Mucosa of rectum (tissue), 2 donors: Measurements from ENCODE around the gene PADI2.

Experiments
- H3K27ac ChIP-seq, 2 donors: one replicate each; pipeline ENCODE4 v1.7.0; 2013; ENCODE audit warnings: inconsistent platforms in 2 of 2, low read depth in 2 of 2, low read length in 2 of 2
- H3K27me3 ChIP-seq, 2 donors: one replicate each; pipeline ENCODE4 v1.7.0; 2013; ENCODE audit warnings: low read length in 2 of 2; ENCODE audit not compliant: control insufficient read depth in 2 of 2, insufficient read depth in 2 of 2
- H3K36me3 ChIP-seq, 2 donors: one replicate each; pipeline ENCODE4 v1.7.0; 2013; ENCODE audit warnings: low read length in 2 of 2; ENCODE audit not compliant: control insufficient read depth in 2 of 2, insufficient read depth in 2 of 2
- H3K4me1 ChIP-seq, 2 donors: one replicate each; pipeline ENCODE4 v1.7.0; 2013; ENCODE audit warnings: low read length in 2 of 2, mild to moderate bottlenecking in 1 of 2; ENCODE audit not compliant: control insufficient read depth in 2 of 2, insufficient read depth in 2 of 2
- H3K4me3 ChIP-seq, 2 donors: one replicate each; pipeline ENCODE4 v1.7.0; 2013; ENCODE audit warnings: low read length in 2 of 2
- H3K9ac ChIP-seq, 2 donors: one replicate each; pipeline ENCODE4 v1.7.0; 2013; ENCODE audit warnings: low read length in 2 of 2, low read depth in 1 of 2, mild to moderate bottlenecking in 1 of 2
- H3K9me3 ChIP-seq, 2 donors: one replicate each; pipeline ENCODE4 v1.7.0; 2013; ENCODE audit warnings: low read length in 2 of 2; ENCODE audit not compliant: control insufficient read depth in 2 of 2
- donor health status: healthy.
- donor health status: Normal muscosa, but diverticular disease.

The PADI2 gene

GRCh38 chr1:17052641-17053040 lies 66.6 kb downstream of the PADI2 start:
- peak overlapping the region; percentile 99 to 100 for H3K4me3 ChIP-seq
- peak overlapping the region in 1 of 2 donors; percentile 89 for H3K27ac ChIP-seq
- H3K9ac ChIP-seq: peak overlapping the region in 1 of 2 donors; percentile 99
- H3K36me3 ChIP-seq: peaks cover 7 to 12% of the 10 kb centered on the region in 2 donors
- H3K9me3 ChIP-seq: no peaks in the 10 kb centered on the region
- H3K4me1 ChIP-seq: peaks cover 4 to 16% of the 10 kb centered on the region in 2 donors
- H3K27me3 ChIP-seq: no peaks in the 10 kb centered on the region

- Histone ChIP-seq H3K9ac (peak overlapping the region in 1 of 2 donors; percentile 34), H3K27me3 (no peaks in the 10 kb centered on the region), H3K27ac (no peak overlapping the region), H3K4me1 (peaks cover 4 to 16% of the 10 kb centered on the region in 2 donors), H3K36me3 (peaks cover 7 to 12% of the 10 kb centered on the region in 2 donors), H3K9me3 (no peaks in the 10 kb centered on the region), H3K4me3 (no peak overlapping the region)
Measured at GRCh38 chr1:17052038-17052437, 67.2 kb downstream of the PADI2 start.

- H3K4me1 ChIP-seq: peaks cover 4 to 10% of the 10 kb centered on the region in 2 donors
- H3K4me3 ChIP-seq: no peak overlapping the region
- H3K27me3 ChIP-seq: no peaks in the 10 kb centered on the region
- H3K9ac ChIP-seq: no peak overlapping the region
- H3K36me3 ChIP-seq: peaks cover 17 to 31% of the 10 kb centered on the region in 2 donors
- H3K27ac ChIP-seq: no peak overlapping the region
- H3K9me3 ChIP-seq: no peaks in the 10 kb centered on the region
Measured at GRCh38 chr1:17047924-17048323, 71.3 kb downstream of the PADI2 start.

DNA sequence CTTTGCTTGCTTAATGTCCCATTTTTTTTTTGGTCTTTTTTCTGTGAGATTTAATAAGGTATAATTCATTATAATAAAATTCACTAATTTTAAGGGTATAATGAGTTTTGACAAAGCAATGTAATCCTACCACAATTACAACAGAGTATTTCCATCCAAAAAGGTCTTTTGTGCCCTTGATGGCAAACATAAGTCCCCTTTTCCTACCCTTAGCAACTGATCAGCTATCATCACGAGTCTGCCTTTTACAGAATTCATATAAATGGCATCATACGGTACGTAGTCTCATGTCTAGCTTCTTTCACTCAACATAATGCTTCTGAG lies 73.0 kb downstream of the PADI2 start:
- no peak overlapping the region for H3K9ac ChIP-seq
- H3K36me3 ChIP-seq: peaks cover 18 to 42% of the 10 kb centered on the region in 2 donors
- no peaks in the 10 kb centered on the region for H3K9me3 ChIP-seq
- H3K4me1 ChIP-seq: no peaks in the 10 kb centered on the region
- no peak overlapping the region for H3K4me3 ChIP-seq
- no peaks in the 10 kb centered on the region for H3K27me3 ChIP-seq
- H3K27ac ChIP-seq: no peak overlapping the region

DNA sequence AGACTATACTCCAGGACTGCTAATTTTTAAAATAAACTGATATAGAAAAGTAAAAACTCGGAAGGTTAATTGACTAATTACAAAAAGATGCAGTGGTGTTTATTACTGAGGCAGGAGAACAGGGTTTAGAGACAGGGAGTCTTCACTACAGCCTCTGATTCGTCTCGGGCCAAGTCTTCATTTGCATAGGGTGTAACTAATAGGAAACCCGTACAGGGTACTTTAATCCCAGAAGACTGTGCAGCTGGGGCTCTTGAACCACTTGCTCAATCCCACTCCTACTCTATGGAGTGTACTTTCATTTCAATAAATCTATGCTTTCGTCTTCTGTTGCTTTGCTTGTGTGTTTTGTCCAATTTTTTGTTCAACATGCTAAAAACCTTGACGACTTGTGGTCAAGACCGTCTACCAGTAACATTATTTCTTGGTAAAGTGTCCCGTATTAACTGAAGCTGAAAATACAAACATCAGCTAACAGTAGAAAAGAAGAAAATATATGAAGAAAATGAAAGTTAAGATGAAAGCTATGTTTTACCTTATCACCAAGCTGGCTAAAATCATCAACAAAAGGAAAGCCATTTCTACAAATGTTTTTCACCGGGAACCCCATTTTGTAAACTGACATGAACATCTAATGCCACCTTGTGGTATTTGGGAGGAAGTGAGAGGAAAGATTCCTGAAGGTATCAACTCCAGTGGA lies 73.5 kb downstream of the PADI2 start:
- no peaks in the 10 kb centered on the region for H3K9me3 ChIP-seq
- H3K27ac ChIP-seq: peak overlapping the region in 1 of 2 donors; percentile 21
- no peaks in the 10 kb centered on the region for H3K27me3 ChIP-seq
- peaks cover 13 to 38% of the 10 kb centered on the region in 2 donors for H3K36me3 ChIP-seq
- no peak overlapping the region for H3K9ac ChIP-seq
- no peaks in the 10 kb centered on the region for H3K4me1 ChIP-seq
- H3K4me3 ChIP-seq: peak overlapping the region in 1 of 2 donors; percentile 55

- Histone ChIP-seq H3K27ac (no peak overlapping the region), H3K36me3 (peaks cover 16 to 41% of the 10 kb centered on the region in 2 donors), H3K9me3 (no peaks in the 10 kb centered on the region), H3K27me3 (no peaks in the 10 kb centered on the region), H3K4me1 (no peaks in the 10 kb centered on the region), H3K4me3 (no peak overlapping the region), H3K9ac (no peak overlapping the region)
Measured at GRCh38 chr1:17045150-17045549, 74.1 kb downstream of the PADI2 start.

- no peaks in the 10 kb centered on the region for H3K4me1 ChIP-seq
- H3K9ac ChIP-seq: no peak overlapping the region
- no peaks in the 10 kb centered on the region for H3K27me3 ChIP-seq
- H3K4me3 ChIP-seq: no peak overlapping the region
- H3K27ac ChIP-seq: no peak overlapping the region
- peaks cover 20 to 39% of the 10 kb centered on the region in 2 donors for H3K36me3 ChIP-seq
- H3K9me3 ChIP-seq: no peaks in the 10 kb centered on the region
Measured at GRCh38 chr1:17043676-17044075, 75.6 kb downstream of the PADI2 start.

DNA sequence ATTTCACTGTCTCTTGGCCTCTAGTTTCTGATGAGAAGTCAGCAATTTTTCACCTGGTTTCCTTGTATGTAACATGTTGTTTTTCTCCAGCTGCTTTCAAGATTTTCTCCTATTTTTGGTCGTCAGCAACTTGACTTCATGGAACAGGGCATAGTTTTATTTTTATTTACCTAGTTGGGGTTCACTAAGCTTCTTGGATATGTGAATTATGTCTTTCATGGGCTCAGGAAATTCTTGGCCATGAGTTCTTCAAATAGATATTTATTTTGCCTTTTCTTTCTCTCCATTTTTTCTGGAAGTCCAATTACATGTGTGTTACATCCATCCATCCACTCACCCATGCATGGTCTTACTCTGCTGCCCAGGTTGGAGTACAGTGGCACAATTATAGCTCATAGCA lies 79.1 kb downstream of the PADI2 start:
- no peak overlapping the region for H3K9ac ChIP-seq
- H3K4me1 ChIP-seq: no peaks in the 10 kb centered on the region
- H3K9me3 ChIP-seq: no peaks in the 10 kb centered on the region
- H3K36me3 ChIP-seq: peaks cover 18 to 47% of the 10 kb centered on the region in 2 donors
- H3K4me3 ChIP-seq: no peak overlapping the region
- no peaks in the 10 kb centered on the region for H3K27me3 ChIP-seq
- no peak overlapping the region for H3K27ac ChIP-seq

- Histone ChIP-seq H3K9me3 (no peaks in the 10 kb centered on the region), H3K4me3 (no peak overlapping the region), H3K27me3 (no peaks in the 10 kb centered on the region), H3K36me3 (peaks cover 12 to 45% of the 10 kb centered on the region in 2 donors), H3K9ac (no peak overlapping the region), H3K27ac (no peak overlapping the region), H3K4me1 (no peaks in the 10 kb centered on the region)
Measured at GRCh38 chr1:17039522-17039921, 79.7 kb downstream of the PADI2 start.

GRCh38 chr1:17033481-17033880 lies 85.8 kb downstream of the PADI2 start:
- Histone ChIP-seq H3K27me3 (no peaks in the 10 kb centered on the region), H3K36me3 (peaks cover 29 to 47% of the 10 kb centered on the region in 2 donors), H3K4me3 (no peak overlapping the region), H3K4me1 (no peaks in the 10 kb centered on the region), H3K9ac (no peak overlapping the region), H3K27ac (no peak overlapping the region), H3K9me3 (no peaks in the 10 kb centered on the region)
